HepG2 (cell line): ENCODE results near the gene TRMT1. TPM values are rescaled to one million over a fixed set of nuclear protein-coding genes. Genes with fewer than 3 reads are reported as not detected.

ENCODE experiments used
- HDAC2 ChIP-seq: sonication (generic); formaldehyde crosslinking; IDR thresholded peaks from 2 replicates; pipeline ENCODE4 v1.4.0; 2020; ENCODE audit warnings: missing genetic modification reagents
- MAZ ChIP-seq, 2 experiments: sonication (generic) in 1 of 2; formaldehyde crosslinking in 1 of 2; IDR thresholded peaks; 2 replicates each; pipeline versions ENCODE4 v1.5.0 to v1.6.1; 2012 to 2020; ENCODE audit warnings: low read depth in 2 of 2, mild to moderate bottlenecking in 2 of 2, borderline replicate concordance in 1 of 2, improper control_type of control experiment in 1 of 2, low read length in 1 of 2, missing genetic modification reagents in 1 of 2, moderate library complexity in 1 of 2
- NCOA2 ChIP-seq: sonication (generic); formaldehyde crosslinking; IDR thresholded peaks from 2 replicates; pipeline ENCODE4 v1.8.0; 2022; ENCODE audit warnings: inconsistent platforms
- PAF1 ChIP-seq: IDR thresholded peaks from 2 replicates; pipeline ENCODE4 v1.6.1; 2016; ENCODE audit warnings: missing genetic modification reagents, missing compliant biosample characterization
- PITX1 ChIP-seq: sonication (generic); formaldehyde crosslinking; IDR thresholded peaks from 2 replicates; pipeline ENCODE4 v1.5.1; 2020; ENCODE audit warnings: mild to moderate bottlenecking, missing genetic modification reagents
- RFX3 ChIP-seq: IDR thresholded peaks from 2 replicates; pipeline ENCODE4 v1.6.1; 2016; ENCODE audit warnings: missing biosample characterization, missing genetic modification reagents
- SP4 ChIP-seq: sonication (generic); formaldehyde crosslinking; IDR thresholded peaks from 2 replicates; pipeline ENCODE4 v1.8.1; 2023; ENCODE audit warnings: mild to moderate bottlenecking, missing genetic modification reagents
- YEATS4 ChIP-seq: sonication (generic); formaldehyde crosslinking; IDR thresholded peaks from 2 replicates; pipeline ENCODE4 v1.4.0; 2020; ENCODE audit warnings: missing genetic modification reagents, borderline replicate concordance
- ZC3H4 ChIP-seq: sonication (generic); formaldehyde crosslinking; IDR thresholded peaks from 2 replicates; pipeline ENCODE4 v1.4.0; 2020; ENCODE audit warnings: missing genetic modification reagents, borderline replicate concordance
- ZFP82 ChIP-seq: sonication (generic); formaldehyde crosslinking; IDR thresholded peaks from 2 replicates; pipeline ENCODE4 v1.5.1; 2020; ENCODE audit warnings: mild to moderate bottlenecking, missing genetic modification reagents, borderline replicate concordance
- ZFX ChIP-seq: sonication (generic); formaldehyde crosslinking; IDR thresholded peaks from 2 replicates; pipeline ENCODE4 v1.4.0; 2020; ENCODE audit warnings: mild to moderate bottlenecking, low read depth, missing genetic modification reagents, moderate library complexity
- ZNF775 ChIP-seq: sonication (generic); formaldehyde crosslinking; IDR thresholded peaks from 2 replicates; pipeline ENCODE4 v1.4.0; 2020; ENCODE audit warnings: missing genetic modification reagents, mild to moderate bottlenecking, moderate library complexity, borderline replicate concordance
- ZNF841 ChIP-seq: sonication (generic); formaldehyde crosslinking; IDR thresholded peaks from 2 replicates; pipeline ENCODE4 v1.8.1; 2023; ENCODE audit warnings: missing genetic modification reagents, borderline replicate concordance
- ZSCAN29 ChIP-seq: sonication (generic); formaldehyde crosslinking; conservative IDR thresholded peaks from 2 replicates; pipeline ENCODE4 v1.4.0; 2020; ENCODE audit warnings: mild to moderate bottlenecking, missing genetic modification reagents
- ZSCAN31 ChIP-seq: sonication (generic); formaldehyde crosslinking; IDR thresholded peaks from 2 replicates; pipeline ENCODE4 v1.5.0; 2020; ENCODE audit warnings: low read depth, mild to moderate bottlenecking, missing genetic modification reagents
- polyA plus RNA-seq, 8 experiments: library from polyadenylated mRNA; depleted of rRNA in 3 of 8; stranded (reverse) in 7 of 8; unstranded in 1 of 8; fragments of >200 nt; fragmentation: Illumina TruSeq in 4 of 8; extraction: Trizol in 4 of 8; gene quantifications; 2 replicates each; pipeline versions ENCODE4 v1.2.1 to v1.2.3, GENCODE V29; 2011 to 2016; ENCODE audit warnings: low read depth in 4 of 8, missing spikeins in 1 of 8, mixed read lengths in 1 of 8; ENCODE audit not compliant: insufficient read depth in 1 of 8
- total RNA-seq, 5 experiments: library from RNA; depleted of rRNA; stranded (reverse); fragments of >200 nt; fragmentation: Illumina TruSeq; extraction: Trizol; gene quantifications; 2 replicates each; pipeline ENCODE4 v1.2.3, GENCODE V29; 2016; ENCODE audit warnings: low read depth in 1 of 5
- TF ChIP-seq, protein P1 (sequence below), 2 experiments: fragments of 450-650 bp in 1 of 2; sonication (generic) in 1 of 2; formaldehyde crosslinking in 1 of 2; IDR thresholded peaks; 2 replicates each; pipeline versions ENCODE4 v1.6.1 to v1.8.0; 2016 to 2022; ENCODE audit warnings: antibody characterized with exemption in 1 of 2, mild to moderate bottlenecking in 1 of 2, missing genetic modification reagents in 1 of 2
- TF ChIP-seq, protein P2 (sequence below): sonication (generic); formaldehyde crosslinking; IDR thresholded peaks from 2 replicates; pipeline ENCODE4 v1.8.0; 2022; ENCODE audit warnings: missing genetic modification reagents, mild to moderate bottlenecking, borderline replicate concordance
- TF ChIP-seq, protein P3 (sequence below): sonication (generic); formaldehyde crosslinking; IDR thresholded peaks from 2 replicates; pipeline ENCODE4 v1.8.1; 2023; ENCODE audit warnings: mild to moderate bottlenecking, moderate library complexity, missing genetic modification reagents

TRMT1 gene
- total and polyA plus RNA-seq, 2 of the 13 experiments (the other 11 are each of a cell fraction or from before 2014, with no cell fraction given): 35.5 to 44.1 TPM

DNA sequence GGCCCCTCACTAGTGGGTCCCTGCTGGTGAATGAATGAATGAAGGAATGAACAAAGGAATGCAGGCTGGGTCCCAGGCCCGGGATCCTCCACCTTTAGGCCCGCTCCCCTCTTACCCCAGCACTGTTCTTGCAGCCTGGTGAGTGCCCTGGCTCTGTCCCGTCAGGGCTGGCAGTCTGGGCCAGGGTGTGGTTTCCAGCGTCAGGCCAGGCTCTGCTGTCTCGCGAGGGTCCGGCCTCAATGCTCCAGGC, 14.2 kb downstream of the TRMT1 start (continued):
- TF ChIP-seq, protein P1, sequence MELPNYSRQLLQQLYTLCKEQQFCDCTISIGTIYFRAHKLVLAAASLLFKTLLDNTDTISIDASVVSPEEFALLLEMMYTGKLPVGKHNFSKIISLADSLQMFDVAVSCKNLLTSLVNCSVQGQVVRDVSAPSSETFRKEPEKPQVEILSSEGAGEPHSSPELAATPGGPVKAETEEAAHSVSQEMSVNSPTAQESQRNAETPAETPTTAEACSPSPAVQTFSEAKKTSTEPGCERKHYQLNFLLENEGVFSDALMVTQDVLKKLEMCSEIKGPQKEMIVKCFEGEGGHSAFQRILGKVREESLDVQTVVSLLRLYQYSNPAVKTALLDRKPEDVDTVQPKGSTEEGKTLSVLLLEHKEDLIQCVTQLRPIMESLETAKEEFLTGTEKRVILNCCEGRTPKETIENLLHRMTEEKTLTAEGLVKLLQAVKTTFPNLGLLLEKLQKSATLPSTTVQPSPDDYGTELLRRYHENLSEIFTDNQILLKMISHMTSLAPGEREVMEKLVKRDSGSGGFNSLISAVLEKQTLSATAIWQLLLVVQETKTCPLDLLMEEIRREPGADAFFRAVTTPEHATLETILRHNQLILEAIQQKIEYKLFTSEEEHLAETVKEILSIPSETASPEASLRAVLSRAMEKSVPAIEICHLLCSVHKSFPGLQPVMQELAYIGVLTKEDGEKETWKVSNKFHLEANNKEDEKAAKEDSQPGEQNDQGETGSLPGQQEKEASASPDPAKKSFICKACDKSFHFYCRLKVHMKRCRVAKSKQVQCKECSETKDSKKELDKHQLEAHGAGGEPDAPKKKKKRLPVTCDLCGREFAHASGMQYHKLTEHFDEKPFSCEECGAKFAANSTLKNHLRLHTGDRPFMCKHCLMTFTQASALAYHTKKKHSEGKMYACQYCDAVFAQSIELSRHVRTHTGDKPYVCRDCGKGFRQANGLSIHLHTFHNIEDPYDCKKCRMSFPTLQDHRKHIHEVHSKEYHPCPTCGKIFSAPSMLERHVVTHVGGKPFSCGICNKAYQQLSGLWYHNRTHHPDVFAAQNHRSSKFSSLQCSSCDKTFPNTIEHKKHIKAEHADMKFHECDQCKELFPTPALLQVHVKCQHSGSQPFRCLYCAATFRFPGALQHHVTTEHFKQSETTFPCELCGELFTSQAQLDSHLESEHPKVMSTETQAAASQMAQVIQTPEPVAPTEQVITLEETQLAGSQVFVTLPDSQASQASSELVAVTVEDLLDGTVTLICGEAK (IDR thresholded peaks at IDR 0.05): no peak
- TF ChIP-seq, protein P1 (CRISPR knock-in tag; IDR thresholded peaks at IDR 0.05): 0 out of 2 replicates have a peak, but pooled peaks have one; percentile 33
- no peak for TF ChIP-seq ZNF841 (CRISPR knock-in tag)
- TF ChIP-seq YEATS4 (CRISPR knock-in tag): no peak
- TF ChIP-seq NCOA2 (CRISPR knock-in tag): no peak; the same call in 1 of the 2 replicates
- no peak for TF ChIP-seq RFX3
- 0 out of 2 replicates have a peak, but pooled peaks have one; percentile 25 for TF ChIP-seq ZSCAN31 (CRISPR knock-in tag)
- TF ChIP-seq, protein P2, sequence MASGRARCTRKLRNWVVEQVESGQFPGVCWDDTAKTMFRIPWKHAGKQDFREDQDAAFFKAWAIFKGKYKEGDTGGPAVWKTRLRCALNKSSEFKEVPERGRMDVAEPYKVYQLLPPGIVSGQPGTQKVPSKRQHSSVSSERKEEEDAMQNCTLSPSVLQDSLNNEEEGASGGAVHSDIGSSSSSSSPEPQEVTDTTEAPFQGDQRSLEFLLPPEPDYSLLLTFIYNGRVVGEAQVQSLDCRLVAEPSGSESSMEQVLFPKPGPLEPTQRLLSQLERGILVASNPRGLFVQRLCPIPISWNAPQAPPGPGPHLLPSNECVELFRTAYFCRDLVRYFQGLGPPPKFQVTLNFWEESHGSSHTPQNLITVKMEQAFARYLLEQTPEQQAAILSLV: no peak
- no peak for TF ChIP-seq ZC3H4 (CRISPR knock-in tag)
- peak; percentile 60; the same call in 1 of the 2 replicates for TF ChIP-seq SP4 (CRISPR knock-in tag)
- 0 out of 2 replicates have a peak, but pooled peaks have one; percentile 25 for TF ChIP-seq PITX1 (CRISPR knock-in tag)
- TF ChIP-seq ZNF775 (CRISPR knock-in tag): no peak
- no peak for TF ChIP-seq MAZ (IDR thresholded peaks at IDR 0.05; ENCODE audit: borderline replicate concordance, low read depth, low read length)
- 0 out of 2 replicates have a peak, but pooled peaks have one; percentile 56 for TF ChIP-seq MAZ (CRISPR knock-in tag; IDR thresholded peaks at IDR 0.05; ENCODE audit: low read depth)
- no peak for TF ChIP-seq PAF1 (CRISPR knock-in tag)
- TF ChIP-seq, protein P3, sequence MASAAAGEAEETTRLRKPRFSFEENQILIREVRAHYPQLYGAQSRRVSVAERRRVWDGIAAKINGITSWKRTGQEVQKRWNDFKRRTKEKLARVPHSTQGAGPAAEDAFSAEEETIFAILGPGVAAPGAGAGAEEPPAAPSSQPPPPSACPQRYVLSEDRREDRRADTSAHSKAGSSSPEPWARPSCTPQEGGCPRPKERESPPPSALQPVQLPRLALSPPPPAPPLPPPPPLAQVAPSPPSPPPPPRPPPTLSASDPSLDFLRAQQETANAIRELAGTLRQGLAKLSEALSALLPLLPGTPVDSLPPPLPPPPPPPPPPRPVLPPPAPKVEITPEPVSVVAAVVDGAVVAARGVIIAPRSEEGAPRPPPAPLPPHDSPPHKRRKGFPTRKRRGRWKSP (CRISPR knock-in tag): no peak
- no peak for TF ChIP-seq ZSCAN29
- peak; percentile 68; the same call in 1 of the 2 replicates for TF ChIP-seq ZFP82 (CRISPR knock-in tag)
- peak; percentile 18; the same call in 1 of the 2 replicates for TF ChIP-seq HDAC2 (CRISPR knock-in tag)
- peak; percentile 83 for TF ChIP-seq ZFX (CRISPR knock-in tag)
